HG03571 (cell line): ENCODE measurements around the gene SLC38A8.

Source experiments
- ATAC-seq: cut with Tn5 transposase; IDR thresholded peaks from one replicate; pipeline ENCODE4 v1.9.1; 2021; ENCODE audit not compliant: unreplicated experiment

The SLC38A8 gene

GRCh38 chr16:84003038-84003437 is 39.6 kb downstream of the SLC38A8 start:
- ATAC-seq: no peak

GRCh38 chr16:84001726-84002125 is 40.9 kb downstream of the SLC38A8 start:
- ATAC-seq: no peak

- no peak for ATAC-seq
These were observed 41.5 kb downstream of the SLC38A8 start for GRCh38 chr16:84000989-84001642.

GRCh38 chr16:83998091-83998490 is 44.5 kb downstream of the SLC38A8 start:
- no peak for ATAC-seq

- no peak for ATAC-seq
These were observed 45.9 kb downstream of the SLC38A8 start for GRCh38 chr16:83996481-83997252.

GRCh38 chr16:83995754-83996153 is 46.8 kb downstream of the SLC38A8 start:
- ATAC-seq: no peak

- no peak for ATAC-seq
These were observed 47.9 kb downstream of the SLC38A8 start for GRCh38 chr16:83994703-83995102.

- no peak for ATAC-seq
These were observed 48.5 kb downstream of the SLC38A8 start for GRCh38 chr16:83994087-83994486.

- no peak for ATAC-seq
These were observed 50.0 kb downstream of the SLC38A8 start for GRCh38 chr16:83992624-83993023.

GRCh38 chr16:83990492-83990891 is 52.1 kb downstream of the SLC38A8 start:
- ATAC-seq: no peak

GRCh38 chr16:83989300-83989699 is 53.3 kb downstream of the SLC38A8 start:
- no peak for ATAC-seq

GRCh38 chr16:83983491-83983890 is 59.1 kb downstream of the SLC38A8 start:
- ATAC-seq: no peak

GRCh38 chr16:83981799-83982198 is 60.8 kb downstream of the SLC38A8 start:
- ATAC-seq: no peak

- no peak for ATAC-seq
These were observed 61.8 kb downstream of the SLC38A8 start for GRCh38 chr16:83980794-83981193.

GRCh38 chr16:83979441-83979840 is 63.2 kb downstream of the SLC38A8 start:
- no peak for ATAC-seq

- no peak for ATAC-seq
These were observed 64.1 kb downstream of the SLC38A8 start for GRCh38 chr16:83978401-83978904.

- no peak for ATAC-seq
These were observed 65.4 kb downstream of the SLC38A8 start for GRCh38 chr16:83977056-83977815.

- ATAC-seq: no peak
These were observed 66.9 kb downstream of the SLC38A8 start for GRCh38 chr16:83975590-83976260.

GRCh38 chr16:83974475-83974874 is 68.1 kb downstream of the SLC38A8 start:
- no peak for ATAC-seq

GRCh38 chr16:83973581-83974385 is 68.8 kb downstream of the SLC38A8 start:
- ATAC-seq: no peak
